ENCODE measurements around the gene COA3.

COA3 gene

GRCh38 chr17:42754782-42755181 lies 43.7 kb downstream of the COA3 start:
- no peak for DNase-seq (ENCODE audit: low read depth, low spot score)

- no peak for DNase-seq (ENCODE audit: low read depth, low spot score)
Measured at GRCh38 chr17:42751628-42752027, 46.9 kb downstream of the COA3 start.

GRCh38 chr17:42750739-42751344 lies 47.7 kb downstream of the COA3 start:
- no peak for DNase-seq (ENCODE audit: low read depth, low spot score)

- DNase-seq (ENCODE audit: low read depth, low spot score), result no peak
Measured at GRCh38 chr17:42748908-42749798, 49.4 kb downstream of the COA3 start.

- no peak for DNase-seq (ENCODE audit: low read depth, low spot score)
Measured at GRCh38 chr17:42748202-42748907, 50.1 kb downstream of the COA3 start.
